HEK293 (cell line): ENCODE measurements around the gene OCLN.
"Not testable (repeated sequence)": the region's sequence is repeated elsewhere in the genome, so short reads cannot be mapped to it uniquely, and the experiment has no call there.

Experiments
- KLF16 ChIP-seq: fragments of 450-650 bp; formaldehyde crosslinking; IDR thresholded peaks from 2 replicates; pipeline ENCODE4 v1.5.1; 2017; ENCODE audit warnings: missing biosample characterization, missing genetic modification characterization
- SCRT1 ChIP-seq: fragments of 450-650 bp; formaldehyde crosslinking; IDR thresholded peaks from 2 replicates; pipeline ENCODE4 v1.5.1; 2016; ENCODE audit warnings: missing biosample characterization, missing genetic modification characterization, borderline replicate concordance
- ZNF133 ChIP-seq: fragments of 450-650 bp; formaldehyde crosslinking; IDR thresholded peaks from 2 replicates; pipeline ENCODE4 v1.5.1; 2016; ENCODE audit warnings: missing biosample characterization, missing genetic modification characterization
- ZNF660 ChIP-seq: fragments of 450-650 bp; IDR thresholded peaks from 2 replicates; pipeline ENCODE4 v1.5.1; 2018; ENCODE audit warnings: missing biosample characterization, mild to moderate bottlenecking, missing genetic modification characterization
- ZNF785 ChIP-seq: fragments of 450-650 bp; formaldehyde crosslinking; IDR thresholded peaks from 2 replicates; pipeline ENCODE4 v1.5.1; 2016; ENCODE audit warnings: missing biosample characterization, missing genetic modification characterization
- TF ChIP-seq, protein P1 (sequence below): fragments of 450-650 bp; formaldehyde crosslinking; IDR thresholded peaks from 2 replicates; pipeline ENCODE4 v1.5.1; 2016; ENCODE audit warnings: missing biosample characterization, missing genetic modification characterization
- TF ChIP-seq, protein P2 (sequence below): fragments of 450-650 bp; formaldehyde crosslinking; IDR thresholded peaks from 2 replicates; pipeline ENCODE4 v1.5.1; 2016; ENCODE audit warnings: missing biosample characterization, missing genetic modification characterization

DNA sequence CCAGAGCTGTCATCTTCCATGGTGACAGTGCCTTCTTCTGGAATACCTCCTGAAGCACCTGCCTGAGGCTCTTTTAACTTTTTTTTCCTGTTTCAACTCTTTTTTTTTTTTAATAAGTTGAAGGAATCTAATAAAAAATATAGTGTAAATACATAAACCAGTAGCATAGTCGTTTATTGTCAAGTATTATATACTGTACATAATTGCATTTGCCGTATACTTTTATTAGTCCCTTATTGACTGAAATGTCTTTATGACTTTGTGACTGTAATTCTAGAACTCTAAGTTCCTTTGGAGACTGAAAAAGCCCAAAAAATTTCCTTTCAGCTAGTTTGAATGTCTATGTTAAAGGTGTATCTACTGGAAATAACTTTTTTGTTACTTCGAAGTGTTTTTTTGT is 45.3 kb downstream of the OCLN start:
- TF ChIP-seq, protein P1, sequence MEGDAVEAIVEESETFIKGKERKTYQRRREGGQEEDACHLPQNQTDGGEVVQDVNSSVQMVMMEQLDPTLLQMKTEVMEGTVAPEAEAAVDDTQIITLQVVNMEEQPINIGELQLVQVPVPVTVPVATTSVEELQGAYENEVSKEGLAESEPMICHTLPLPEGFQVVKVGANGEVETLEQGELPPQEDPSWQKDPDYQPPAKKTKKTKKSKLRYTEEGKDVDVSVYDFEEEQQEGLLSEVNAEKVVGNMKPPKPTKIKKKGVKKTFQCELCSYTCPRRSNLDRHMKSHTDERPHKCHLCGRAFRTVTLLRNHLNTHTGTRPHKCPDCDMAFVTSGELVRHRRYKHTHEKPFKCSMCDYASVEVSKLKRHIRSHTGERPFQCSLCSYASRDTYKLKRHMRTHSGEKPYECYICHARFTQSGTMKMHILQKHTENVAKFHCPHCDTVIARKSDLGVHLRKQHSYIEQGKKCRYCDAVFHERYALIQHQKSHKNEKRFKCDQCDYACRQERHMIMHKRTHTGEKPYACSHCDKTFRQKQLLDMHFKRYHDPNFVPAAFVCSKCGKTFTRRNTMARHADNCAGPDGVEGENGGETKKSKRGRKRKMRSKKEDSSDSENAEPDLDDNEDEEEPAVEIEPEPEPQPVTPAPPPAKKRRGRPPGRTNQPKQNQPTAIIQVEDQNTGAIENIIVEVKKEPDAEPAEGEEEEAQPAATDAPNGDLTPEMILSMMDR, result not testable (repeated sequence)
- not testable (repeated sequence) for TF ChIP-seq KLF16 (tag by site-specific recombination); ZNF660; ZNF785 (tag by site-specific recombination); ZNF133; SCRT1
- TF ChIP-seq, protein P2, sequence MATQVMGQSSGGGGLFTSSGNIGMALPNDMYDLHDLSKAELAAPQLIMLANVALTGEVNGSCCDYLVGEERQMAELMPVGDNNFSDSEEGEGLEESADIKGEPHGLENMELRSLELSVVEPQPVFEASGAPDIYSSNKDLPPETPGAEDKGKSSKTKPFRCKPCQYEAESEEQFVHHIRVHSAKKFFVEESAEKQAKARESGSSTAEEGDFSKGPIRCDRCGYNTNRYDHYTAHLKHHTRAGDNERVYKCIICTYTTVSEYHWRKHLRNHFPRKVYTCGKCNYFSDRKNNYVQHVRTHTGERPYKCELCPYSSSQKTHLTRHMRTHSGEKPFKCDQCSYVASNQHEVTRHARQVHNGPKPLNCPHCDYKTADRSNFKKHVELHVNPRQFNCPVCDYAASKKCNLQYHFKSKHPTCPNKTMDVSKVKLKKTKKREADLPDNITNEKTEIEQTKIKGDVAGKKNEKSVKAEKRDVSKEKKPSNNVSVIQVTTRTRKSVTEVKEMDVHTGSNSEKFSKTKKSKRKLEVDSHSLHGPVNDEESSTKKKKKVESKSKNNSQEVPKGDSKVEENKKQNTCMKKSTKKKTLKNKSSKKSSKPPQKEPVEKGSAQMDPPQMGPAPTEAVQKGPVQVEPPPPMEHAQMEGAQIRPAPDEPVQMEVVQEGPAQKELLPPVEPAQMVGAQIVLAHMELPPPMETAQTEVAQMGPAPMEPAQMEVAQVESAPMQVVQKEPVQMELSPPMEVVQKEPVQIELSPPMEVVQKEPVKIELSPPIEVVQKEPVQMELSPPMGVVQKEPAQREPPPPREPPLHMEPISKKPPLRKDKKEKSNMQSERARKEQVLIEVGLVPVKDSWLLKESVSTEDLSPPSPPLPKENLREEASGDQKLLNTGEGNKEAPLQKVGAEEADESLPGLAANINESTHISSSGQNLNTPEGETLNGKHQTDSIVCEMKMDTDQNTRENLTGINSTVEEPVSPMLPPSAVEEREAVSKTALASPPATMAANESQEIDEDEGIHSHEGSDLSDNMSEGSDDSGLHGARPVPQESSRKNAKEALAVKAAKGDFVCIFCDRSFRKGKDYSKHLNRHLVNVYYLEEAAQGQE (tag by site-specific recombination), result not testable (repeated sequence)
